GM18499 (cell line): Measurements from ENCODE around the gene PTPRCAP.
"Not testable (repeated sequence)": the region's sequence is repeated elsewhere in the genome, so short reads cannot be mapped to it uniquely, and the experiment has no call there.

Source experiments
- ATAC-seq: cut with Tn5 transposase; IDR thresholded peaks from one replicate; pipeline ENCODE4 v1.9.1; 2021; ENCODE audit warnings: moderate number of reproducible peaks; ENCODE audit not compliant: insufficient read depth, unreplicated experiment

Gene PTPRCAP

DNA sequence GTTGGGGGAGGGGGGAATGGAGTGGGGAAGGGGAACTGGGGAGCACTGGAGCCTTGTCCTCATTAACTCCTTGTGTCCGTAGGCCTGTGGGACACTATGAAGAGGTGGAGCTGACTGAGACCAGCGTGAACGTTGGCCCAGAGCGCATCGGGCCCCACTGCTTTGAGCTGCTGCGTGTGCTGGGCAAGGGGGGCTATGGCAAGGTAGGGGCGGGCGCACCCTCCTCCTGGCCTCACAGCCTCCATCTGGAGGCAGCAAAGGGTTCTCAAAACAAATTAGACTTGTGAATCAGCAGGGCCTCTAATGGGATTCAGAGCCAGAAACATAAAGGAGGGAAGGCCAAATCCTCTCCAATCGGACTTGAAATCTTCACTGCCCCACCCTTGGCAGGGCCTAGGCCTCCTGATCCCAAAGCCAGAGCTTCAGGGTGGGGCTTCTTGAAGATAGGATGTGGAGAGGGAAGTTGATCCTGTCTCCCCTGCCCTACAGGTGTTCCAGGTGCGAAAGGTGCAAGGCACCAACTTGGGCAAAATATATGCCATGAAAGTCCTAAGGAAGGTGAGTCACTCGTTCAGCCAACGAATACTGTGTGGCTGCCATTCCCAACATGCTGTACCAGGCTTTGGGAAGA is 8.3 kb downstream of the PTPRCAP start:
- ATAC-seq: no peak

DNA sequence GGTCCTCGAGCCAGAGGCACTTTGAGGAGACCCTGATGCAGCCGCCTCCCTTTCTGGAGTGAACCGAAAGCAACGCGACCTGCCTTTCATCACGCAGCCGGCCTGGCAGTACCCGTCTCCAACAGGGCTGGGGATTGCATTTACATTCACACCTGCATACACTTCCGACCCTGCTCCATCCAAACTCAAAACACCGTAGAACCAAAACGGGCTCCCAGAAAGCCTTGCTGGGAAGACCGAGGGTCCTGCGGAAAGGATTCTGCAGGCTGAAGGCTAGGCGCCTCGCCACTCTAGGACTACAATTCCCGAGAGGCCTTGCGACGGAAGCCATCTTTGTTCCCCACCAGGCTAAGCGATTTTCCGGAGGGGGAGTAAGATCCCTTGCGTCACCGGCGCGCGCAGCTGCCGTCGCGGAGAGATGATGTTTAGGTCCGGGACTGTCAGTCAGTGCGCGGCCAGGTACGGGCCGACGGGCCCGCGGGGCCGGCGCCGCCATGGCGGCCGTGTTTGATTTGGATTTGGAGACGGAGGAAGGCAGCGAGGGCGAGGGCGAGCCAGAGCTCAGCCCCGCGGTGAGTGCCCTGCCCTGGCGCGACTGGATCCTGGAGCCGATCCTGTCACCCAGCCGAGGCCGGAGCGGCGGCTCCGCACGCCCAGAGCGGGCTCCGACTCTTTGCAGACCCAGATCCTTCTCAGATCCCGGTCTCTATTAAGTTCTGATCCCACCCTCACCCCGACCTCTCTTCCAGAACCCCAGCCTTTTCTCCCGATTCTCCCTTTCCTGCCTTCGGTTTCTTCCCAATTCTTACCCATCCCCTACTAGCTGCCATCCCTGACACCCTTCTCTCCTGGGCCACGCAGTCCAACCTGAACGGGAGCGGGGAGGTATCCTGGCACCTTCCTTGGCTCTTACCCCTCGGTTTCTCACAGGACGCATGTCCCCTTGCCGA is 9.2 kb downstream of the PTPRCAP start, which contains the start of gene RPS6KB2:
TSS of gene RPS6KB2 (plus strand) at position 443 of the 950 bp plus-strand sequence. CDS start at position 495, 52 bp downstream.
- ATAC-seq: peak; percentile 55

DNA sequence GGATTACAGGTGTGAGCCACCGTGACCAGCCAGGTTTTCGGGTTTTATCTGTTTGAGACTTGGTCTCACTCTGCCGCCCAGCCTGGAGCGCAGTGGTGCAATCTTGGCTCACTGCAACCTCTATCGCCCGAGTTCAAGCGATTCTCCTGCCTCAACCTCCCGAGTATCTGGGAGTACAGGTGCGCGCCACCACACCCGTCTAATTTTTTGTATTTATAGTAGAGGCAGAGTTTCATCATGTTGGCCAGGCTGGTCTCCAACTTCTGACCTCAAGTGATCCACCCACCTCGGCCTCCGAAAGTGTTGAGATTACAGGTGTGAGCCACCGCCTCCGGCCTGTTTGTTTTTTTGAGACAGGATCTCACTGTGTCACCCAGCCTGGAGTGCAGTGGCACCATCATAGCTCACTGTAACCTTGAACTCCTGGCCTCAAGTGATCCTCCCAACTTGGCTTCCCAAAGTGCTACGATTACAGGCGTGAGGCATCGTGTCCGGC is 10.1 kb downstream of the PTPRCAP start:
- not testable (repeated sequence) for ATAC-seq

DNA sequence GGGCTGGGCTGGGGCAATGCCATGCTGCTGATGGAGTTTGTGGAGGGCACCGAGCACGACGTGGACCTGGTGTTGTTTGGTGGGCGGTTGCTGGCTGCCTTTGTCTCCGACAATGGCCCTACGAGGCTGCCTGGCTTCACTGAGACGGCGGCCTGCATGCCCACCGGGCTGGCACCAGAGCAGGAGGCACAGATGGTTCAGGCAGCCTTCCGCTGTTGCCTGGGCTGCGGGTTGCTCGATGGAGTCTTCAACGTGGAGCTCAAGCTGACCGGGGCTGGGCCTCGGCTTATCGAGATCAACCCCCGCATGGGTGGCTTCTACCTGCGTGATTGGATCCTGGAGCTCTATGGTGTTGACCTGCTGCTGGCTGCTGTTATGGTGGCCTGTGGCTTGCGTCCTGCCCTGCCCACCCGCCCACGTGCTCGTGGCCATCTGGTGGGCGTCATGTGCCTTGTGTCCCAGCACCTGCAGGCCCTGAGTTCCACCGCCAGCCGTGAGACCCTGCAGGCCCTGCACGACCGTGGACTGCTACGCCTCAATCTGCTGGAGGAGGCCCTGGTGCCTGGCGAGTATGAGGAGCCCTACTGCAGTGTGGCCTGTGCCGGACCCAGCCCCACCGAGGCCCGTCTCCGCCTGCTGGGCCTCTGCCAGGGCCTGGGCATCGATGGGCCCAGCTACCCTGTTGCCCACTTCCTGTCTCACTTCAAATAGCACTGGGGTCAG is 13.4 kb downstream of the PTPRCAP start:
- no peak for ATAC-seq

DNA sequence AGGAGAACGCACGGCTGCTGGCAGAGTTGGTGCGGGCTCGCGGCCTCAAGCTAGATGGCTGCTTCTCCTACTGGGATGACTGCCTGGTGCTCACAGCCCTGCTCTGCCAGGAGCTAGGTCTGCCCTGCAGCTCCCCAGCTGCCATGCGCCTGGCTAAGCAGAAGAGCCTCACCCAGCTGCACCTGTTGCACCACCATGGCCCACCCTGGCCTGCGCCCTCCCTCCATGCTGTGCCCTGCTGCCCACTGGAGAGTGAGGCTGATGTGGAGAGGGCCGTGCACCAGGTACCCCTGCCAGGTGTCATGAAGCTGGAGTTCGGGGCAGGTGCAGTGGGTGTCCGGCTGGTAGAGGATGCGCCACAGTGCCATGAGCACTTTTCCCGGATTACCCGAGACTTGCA is 14.0 kb downstream of the PTPRCAP start:
- no peak for ATAC-seq

DNA sequence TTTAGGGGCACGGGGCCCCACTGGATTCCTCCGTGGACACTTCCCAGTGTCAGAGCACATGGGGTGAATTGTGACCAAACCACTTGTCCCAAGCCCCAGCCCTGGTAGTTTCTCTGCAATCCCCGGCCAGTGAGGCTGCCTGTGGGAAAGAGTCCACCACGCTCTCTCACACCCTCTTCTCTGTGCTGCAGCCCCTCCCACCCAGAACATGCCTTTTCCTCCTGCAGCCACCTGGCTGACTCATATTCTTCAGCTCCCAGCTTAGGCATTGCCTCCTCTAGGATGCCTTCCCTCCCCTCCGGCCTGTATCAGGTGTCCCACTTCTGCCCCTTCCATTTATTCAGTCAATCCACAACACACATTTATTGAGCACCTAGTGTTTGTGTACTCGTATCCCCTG is 14.6 kb downstream of the PTPRCAP start:
- no peak for ATAC-seq

DNA sequence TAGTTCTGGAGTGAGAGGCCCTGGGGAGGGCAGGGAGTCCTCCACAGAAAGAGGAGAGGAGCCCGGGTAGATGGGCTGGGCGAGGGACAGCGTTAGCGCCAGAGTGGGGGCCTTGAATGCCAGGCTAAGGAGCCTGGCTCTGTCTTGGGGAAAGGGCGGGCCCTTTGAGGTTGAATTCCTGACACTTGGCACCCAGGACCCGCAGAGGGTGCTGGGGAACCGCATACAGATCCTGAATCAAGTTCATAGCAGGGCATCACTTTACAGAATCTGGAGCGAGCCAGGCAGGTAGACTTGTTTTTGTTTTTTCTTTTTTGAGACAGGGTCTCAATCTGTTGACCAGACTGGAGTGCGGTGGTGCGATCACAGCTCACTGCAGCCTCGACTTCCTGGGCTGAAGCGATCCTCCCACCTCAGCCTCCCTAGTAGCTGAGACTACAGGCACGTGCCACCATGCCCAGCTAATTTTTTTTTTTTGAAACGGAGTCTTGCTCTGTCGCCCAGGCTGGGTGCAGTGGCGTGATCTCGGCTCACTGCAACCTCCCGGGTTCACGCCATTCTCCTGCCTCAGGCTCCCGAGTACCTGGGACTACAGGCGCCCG is 16.0 kb downstream of the PTPRCAP start:
- ATAC-seq: no peak

DNA sequence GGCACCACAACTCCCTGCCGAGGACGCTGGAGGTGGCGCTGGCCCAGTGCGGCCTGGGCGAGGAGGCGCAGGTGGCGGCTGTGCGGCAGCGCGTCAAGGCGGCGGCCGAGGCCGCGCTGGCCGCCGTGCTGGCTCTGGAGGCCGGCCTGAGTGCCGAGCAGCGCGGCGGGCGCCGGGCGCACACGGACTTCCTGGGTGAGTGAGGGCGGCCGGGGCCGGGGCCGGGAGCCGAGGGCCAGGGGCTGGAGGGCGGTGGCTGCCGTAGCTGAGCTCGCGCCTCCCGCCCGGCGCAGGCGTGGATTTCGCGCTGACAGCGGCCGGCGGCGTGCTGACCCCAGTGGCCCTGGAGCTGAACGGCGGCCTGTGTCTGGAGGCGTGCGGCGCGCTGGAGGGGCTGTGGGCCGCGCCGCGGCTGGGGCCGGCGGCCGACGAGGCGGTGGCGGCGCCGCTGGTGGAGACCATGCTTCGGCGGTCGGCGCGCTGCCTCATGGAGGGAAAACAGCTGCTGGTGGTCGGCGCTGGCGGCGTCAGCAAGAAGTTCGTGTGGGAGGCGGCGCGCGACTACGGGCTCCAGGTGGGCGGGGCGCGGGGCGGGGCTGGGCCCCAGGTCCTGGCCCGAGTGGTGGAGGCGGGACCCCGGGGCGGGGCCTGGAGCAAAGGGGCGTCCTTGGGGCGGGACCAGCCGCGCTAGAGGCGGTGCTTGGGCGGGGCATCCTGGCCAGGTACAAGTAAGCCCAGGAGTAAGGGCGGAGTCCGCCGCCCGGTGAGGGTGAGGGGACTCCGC is 16.6 kb downstream of the PTPRCAP start:
- ATAC-seq: peak; percentile 48

DNA sequence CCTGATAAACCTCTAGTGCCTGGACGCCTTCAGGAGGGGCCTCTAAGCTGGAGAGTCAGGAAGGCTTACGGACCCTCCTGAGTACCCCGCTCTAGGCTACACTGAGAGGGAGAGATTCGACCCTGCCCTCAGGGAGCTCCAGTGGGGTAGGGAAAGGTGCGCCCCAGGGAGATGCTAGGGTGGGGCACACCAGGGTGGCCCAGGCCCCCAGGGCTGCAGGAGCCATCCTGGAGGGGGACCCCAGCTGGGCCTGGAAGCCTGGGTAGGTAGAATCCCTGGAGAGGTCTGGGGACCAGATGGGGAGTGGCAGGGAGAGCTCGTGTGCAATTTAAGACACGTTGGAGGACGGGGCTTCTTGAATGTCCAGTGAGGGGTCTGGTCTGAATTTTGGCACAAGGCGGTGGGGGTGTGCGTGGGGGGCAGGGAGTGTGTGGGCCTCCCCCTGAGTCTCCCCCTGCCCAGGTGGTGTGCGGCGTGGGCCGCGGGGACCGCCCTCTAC is 17.3 kb downstream of the PTPRCAP start:
- no peak for ATAC-seq

DNA sequence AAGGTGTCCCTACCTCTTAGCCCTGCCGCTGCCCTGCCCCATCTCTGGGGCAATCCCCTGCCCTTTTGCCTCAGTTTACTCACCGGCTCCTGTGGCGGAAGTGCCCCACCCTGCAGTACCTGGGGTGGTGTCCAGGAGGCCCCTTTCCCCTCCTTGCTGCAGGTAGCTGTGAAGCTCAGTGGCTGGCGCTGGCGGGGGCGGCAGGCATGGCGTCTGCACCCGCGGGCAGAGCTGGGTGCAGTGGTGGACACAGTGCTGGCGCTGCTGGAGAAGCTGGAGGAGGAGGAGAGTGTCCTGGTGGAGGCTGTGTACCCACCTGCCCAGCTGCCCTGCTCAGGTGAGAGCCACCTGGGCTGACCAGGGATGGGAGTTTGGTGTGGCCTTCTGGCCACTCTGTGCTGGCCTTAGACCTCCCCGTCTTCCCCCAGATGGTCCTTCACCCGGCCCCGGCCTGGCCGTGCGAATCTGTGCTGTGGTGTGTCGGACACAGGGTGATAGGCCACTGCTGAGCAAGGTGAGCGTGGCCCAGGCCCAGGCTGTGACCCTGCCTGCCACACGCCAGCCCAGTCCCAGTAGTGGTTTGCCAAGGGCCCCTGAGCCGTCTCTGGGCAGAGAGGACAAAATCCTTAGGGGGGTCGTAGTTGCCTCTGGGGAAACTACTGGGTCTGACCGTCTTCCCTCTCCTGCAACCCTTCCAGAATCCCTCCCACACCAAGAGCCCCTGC is 18.0 kb downstream of the PTPRCAP start:
- ATAC-seq: no peak

DNA sequence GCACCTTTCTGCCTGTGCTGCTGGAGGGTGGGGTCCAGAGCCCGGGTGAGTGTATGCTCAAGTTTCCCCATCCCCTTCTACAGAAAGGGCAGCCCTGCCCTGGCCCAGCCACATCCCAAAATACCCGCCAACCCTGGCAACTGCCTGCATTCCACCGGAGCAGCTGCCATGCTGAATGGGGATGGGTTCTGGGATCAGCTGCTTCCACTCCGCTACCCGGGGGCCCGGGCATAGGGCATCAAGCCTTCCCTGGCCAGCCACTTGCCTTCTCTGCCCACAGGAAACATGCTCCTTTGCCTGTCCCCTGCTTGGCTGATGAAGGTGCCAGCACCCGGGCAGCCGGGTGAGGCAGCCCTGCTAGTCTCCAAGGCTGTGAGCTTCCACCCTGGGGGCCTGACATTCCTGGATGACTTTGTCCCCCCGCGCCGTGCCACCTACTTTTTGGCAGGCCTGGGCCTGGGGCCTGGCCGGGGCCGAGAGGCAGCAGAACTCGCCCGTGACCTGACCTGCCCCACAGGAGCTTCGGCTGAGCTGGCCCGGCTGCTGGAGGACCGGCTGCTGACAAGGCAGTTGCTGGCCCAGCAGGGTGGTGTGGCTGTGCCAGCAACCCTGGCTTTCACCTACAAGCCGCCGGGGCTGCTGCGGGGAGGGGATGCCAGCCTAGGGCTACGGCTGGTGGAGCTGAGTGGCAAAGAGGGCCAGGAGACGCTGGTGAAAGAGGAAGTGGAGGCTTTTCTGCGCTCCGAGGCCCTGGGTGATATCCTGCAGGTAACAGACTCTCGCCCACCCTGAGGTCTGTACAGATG is 18.8 kb downstream of the PTPRCAP start:
- no peak for ATAC-seq

DNA sequence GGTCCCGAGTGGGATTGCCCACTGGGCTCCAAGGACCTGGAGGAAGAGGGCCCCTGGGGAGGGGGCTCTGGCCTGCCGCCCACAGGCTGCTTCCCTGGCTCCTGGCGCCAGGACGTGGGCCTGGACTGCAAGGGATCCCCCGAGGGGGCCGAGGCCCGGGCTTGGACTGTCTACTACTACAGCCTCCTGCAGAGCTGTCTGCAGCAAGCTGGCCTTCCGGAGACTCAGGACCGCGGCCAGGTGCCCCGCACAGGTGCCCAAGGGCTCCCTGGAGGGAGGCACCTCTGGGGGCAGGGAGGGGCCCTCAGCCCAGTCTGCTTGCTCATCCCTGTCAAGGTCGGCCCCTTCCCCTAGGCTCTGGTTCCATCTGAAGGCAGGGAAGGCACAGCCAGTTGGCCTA is 20.1 kb downstream of the PTPRCAP start:
- ATAC-seq: no peak

DNA sequence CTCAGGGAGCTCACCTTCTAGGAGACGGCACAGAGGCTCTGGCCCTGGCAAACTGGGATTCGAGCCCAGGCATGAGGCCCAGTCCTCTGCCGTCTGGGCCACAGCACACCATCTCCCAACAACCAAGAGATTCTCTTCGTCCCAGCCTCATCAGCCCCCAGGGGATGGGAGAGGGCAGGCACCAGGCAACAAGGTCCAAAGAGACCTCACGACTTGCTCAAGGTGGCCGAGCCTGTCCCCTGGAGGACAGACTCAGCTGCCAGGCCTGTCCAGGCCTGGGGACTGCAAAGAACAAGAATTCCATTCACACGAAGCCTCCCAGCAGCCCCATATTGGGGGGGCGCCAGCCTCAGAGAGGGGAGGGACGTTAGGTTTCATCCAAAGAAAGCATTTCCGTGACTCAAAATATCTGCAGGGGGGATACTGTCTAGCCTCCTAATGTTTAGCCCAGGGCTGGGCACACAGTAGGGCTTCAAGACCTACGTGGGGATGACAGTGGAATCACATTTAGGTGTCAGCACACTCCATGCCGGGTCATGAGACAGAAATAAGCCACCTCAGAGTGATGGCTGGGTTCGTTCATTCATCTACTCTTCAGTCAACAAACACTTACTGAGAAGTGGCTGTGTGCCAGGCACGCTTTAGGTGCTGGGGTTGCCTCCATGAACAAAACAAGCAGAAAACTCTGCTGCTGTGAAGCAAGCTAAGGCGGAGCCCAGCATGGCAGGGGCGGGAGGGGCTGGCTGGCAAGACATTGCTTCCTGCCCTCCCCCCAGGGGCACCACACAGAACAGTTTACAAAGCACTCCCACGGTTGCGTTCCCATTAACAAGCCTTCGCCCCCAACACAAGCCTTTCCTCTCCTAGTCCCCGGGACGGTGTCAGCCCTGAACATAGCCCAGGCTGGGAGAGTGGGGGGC is 20.8 kb downstream of the PTPRCAP start:
- ATAC-seq: no peak

DNA sequence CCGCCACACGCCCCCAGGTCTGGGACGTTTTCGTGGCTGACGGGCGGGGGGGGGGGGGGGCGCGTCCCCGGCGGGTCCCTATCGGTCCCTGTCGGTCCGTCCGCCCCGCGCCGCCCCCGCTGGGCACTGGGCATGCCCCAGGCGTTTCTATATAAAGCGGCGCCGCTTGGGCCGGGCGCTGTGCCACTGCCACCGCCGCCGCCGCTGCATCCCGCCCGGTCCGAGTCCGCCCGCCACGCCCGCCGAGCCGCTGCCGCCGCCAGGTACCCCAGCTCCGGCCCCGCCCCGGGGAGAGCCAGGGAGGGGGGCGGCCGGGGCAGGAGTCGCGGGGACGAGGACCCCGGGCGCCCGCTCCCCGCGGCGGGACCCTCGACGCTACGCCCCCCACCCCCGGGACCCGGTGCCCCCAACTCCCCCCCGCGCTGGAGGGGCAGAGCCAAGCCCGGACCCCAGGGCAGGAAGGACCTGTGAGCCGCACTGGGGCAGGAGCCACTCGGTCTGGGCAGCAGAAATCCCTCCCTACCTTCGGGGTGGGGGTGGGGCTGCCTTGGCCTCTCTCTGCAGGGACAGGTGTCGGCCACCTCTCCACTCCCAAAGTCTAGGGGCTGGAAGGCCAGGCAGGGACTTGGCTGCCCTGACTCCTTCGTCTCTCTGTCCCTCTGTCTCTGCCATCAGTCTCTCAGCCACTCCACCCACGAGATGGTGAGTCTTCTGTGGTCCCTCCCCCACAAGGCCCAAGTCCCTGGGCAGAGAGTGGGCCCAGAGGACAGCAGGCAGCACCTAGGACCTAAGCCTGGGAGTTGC is 21.8 kb downstream of the PTPRCAP start, which contains the start of gene CARNS1:
TSS of gene CARNS1 (plus strand) at position 178 of the 804 bp plus-strand sequence. CDS start at position 700, 522 bp downstream.
- ATAC-seq: no peak

DNA sequence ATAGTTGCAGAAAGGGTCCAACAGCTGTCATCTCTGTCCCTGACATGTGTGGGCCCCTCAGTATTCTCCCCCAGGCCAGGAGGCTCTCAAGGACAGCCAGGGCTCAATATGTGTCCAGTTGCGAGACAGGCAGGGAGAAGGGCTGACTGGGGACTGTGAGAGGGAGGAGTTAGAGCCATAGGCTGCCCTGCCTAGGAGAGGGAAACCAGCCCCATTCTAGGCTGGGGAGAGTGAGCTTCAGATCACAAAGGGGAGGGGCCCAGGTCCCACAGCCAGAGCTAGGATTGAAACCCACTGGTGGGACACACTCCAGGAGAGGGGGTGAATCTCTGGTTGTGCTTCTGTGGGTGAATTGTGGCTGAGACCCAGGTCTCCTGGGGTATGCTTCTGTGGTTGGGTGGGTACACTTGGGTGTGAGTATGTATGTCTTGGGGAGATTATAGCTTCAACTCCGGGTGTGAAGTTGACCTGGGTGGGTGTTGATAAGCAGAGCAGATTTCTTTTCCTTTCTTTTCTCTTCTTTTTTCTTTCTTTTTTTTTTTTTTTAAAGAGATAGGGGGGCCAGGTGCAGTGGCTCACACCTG is 24.1 kb downstream of the PTPRCAP start:
- ATAC-seq: no peak
